Measurements from ENCODE around the gene KAZN. TPM values are rescaled to one million over a fixed set of nuclear protein-coding genes. Genes with fewer than 3 reads are reported as not detected.
A peak's percentile ranks its signal among the peaks of the same experiment; 100 is the strongest.

Gene KAZN
- total and polyA plus RNA-seq, 10 donors: 20.0 to 245 (median 144) TPM

DNA sequence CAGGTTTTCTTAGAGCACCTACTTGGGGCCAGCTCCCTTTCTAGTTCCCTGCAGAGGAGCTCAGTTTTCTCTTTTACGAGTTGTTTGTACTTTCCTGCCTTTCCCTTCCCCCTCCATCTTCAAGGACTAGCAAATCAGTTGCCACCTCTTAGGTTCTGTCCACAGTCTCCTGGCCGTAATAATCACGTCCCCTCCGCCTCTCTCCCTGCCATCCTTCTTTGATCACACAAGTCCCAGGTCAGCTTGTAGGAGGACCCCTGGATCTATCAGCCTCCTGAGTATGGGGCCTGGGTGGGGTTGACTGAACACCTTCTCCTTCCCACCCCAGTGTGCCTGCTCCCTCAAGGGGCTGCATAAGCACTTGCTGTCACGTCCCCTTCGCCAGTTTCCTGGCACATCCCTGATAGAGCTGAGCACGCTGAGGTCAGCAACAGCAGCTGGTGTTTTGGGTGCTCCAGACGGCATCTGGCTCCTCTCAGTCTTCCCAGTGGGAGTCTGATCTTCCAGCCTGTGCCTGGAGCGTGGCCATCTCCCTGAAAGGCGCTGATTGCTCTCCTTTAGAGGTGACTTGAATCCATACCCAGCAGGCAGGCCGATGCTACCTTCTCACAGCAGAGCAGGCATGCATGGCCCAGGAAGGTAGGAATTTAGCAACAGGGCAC lies 338.9 kb downstream of the KAZN start:
- intact Hi-C loops (cut with DNase I; ENCODE audit: low total_unique reads): no loop called here
- Histone ChIP-seq H3K27ac (peak overlapping the region in 6 of 8 donors; percentile 13 to 84 (median 60)), H3K4me3 (no peak overlapping the region), H3K27me3 (replicated peaks in 1 of 7) (no peaks in the 10 kb centered on the region), H3K9me3 (no peaks in the 10 kb centered on the region), H3K36me3 (no peaks in the 10 kb centered on the region), H3K4me1 (peaks cover 14 to 93% (median 65%) of the 10 kb centered on the region in 6 donors)
- no peak for DNase-seq
- WGBS, 5 donors: 62 to 75% (median 71%) methylated on average over 11 of the region's 11 CpGs
- TF ChIP-seq, protein P1, sequence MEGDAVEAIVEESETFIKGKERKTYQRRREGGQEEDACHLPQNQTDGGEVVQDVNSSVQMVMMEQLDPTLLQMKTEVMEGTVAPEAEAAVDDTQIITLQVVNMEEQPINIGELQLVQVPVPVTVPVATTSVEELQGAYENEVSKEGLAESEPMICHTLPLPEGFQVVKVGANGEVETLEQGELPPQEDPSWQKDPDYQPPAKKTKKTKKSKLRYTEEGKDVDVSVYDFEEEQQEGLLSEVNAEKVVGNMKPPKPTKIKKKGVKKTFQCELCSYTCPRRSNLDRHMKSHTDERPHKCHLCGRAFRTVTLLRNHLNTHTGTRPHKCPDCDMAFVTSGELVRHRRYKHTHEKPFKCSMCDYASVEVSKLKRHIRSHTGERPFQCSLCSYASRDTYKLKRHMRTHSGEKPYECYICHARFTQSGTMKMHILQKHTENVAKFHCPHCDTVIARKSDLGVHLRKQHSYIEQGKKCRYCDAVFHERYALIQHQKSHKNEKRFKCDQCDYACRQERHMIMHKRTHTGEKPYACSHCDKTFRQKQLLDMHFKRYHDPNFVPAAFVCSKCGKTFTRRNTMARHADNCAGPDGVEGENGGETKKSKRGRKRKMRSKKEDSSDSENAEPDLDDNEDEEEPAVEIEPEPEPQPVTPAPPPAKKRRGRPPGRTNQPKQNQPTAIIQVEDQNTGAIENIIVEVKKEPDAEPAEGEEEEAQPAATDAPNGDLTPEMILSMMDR (IDR thresholded peaks at IDR 0.05 in 8 of 11, conservative IDR thresholded peaks at IDR 0.05 in 3 of 11): no peak
- peak in 2 of 3 donors; percentile 25 to 45 for TF ChIP-seq POLR2AphosphoS5 (IDR thresholded peaks at IDR 0.05)
- TF ChIP-seq POLR2A (IDR thresholded peaks at IDR 0.05): no peak

DNA sequence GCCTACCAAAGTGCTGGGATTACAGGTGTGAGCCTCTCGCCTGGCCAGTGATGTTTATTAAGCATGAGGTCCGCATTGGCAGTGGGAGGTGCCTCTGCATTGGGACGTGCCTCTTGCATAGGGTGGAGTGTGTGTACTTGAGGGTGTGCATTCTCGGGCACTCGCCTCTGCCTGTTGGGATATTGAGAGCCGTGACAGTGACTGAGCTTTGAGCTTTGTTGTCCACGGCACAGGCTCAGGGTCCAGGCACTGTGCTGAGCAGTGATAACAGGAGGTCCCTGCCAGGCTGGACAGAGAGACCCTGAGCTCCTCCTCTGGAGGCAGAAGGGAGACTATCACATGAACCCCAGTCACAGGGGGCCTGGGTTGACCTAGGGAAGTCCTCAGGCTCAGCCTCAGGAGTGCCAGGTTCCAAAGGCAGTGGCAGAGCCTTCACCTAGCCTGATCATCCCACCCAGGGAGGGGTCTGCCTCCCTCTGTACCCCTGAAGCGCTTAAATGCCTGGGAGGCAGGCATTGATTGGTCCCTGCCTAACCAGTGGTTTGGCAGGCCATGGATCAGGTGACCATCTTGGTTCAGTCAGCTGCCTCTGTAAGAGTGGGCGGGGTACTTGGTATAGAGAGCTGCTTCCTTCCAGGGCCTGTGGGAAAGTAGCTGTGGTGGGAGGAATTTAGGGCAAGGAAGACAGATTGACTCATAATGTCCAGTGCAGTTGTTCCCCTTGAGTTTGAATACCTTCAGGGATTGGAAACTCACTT lies 341.2 kb downstream of the KAZN start:
- 70 to 82% (median 72%) methylated on average over 6 to 9 of the region's 9 CpGs for WGBS, 5 donors
- Histone ChIP-seq H3K4me1 (peaks cover 15 to 98% (median 76%) of the 10 kb centered on the region in 6 donors), H3K9me3 (no peaks in the 10 kb centered on the region), H3K27me3 (replicated peaks in 1 of 7) (no peaks in the 10 kb centered on the region), H3K36me3 (no peaks in the 10 kb centered on the region), H3K4me3 (no peak overlapping the region), H3K27ac (peak overlapping the region in 7 of 8 donors; percentile 35 to 89 (median 81))
- intact Hi-C loops (cut with DNase I; ENCODE audit: low total_unique reads): no loop called here
- TF ChIP-seq POLR2AphosphoS5 (IDR thresholded peaks at IDR 0.05) (peak in 2 of 3 donors; percentile 27 to 39), POLR2A (IDR thresholded peaks at IDR 0.05) (no peak)
- TF ChIP-seq, protein P1 (IDR thresholded peaks at IDR 0.05 in 8 of 11, conservative IDR thresholded peaks at IDR 0.05 in 3 of 11): no peak
- DNase-seq: no peak

DNA sequence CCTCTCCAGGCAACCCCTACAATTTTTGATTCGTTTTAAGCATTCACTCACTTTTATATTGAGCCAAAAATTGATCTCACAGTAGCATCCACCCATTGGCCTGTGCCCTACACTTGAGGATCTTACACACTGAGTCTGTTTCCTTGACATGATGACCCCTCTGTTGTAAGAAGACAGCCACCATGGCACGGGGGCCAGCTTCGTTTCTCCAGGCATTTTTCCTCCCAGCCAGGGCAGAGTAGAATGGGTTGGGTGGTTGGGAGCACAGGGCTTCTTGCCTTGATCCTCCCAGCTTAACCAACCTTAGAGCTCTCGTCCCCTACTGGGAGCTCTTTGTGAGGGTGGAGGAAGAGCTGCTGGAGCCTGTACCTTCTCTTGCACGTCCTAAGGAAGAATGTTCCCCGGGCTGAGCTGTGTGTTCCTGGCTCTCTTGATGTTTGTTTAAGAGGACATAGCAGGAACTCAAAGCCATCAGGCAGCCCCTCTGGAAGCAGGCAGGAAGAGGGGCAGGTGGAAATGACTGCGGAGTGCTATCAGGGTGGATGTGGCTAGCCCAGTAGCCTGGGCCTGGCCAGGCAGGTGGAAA lies 341.9 kb downstream of the KAZN start:
- DNase-seq: no peak
- Histone ChIP-seq H3K4me3 (no peak overlapping the region), H3K36me3 (no peaks in the 10 kb centered on the region), H3K4me1 (peaks cover 11 to 98% (median 77%) of the 10 kb centered on the region in 6 donors), H3K27ac (peak overlapping the region in 7 of 8 donors; percentile 3 to 89 (median 81)), H3K9me3 (no peaks in the 10 kb centered on the region), H3K27me3 (replicated peaks in 1 of 7) (no peaks in the 10 kb centered on the region)
- TF ChIP-seq, protein P1 (IDR thresholded peaks at IDR 0.05 in 8 of 11, conservative IDR thresholded peaks at IDR 0.05 in 3 of 11): no peak
- TF ChIP-seq POLR2AphosphoS5 (IDR thresholded peaks at IDR 0.05) (no peak), POLR2A (IDR thresholded peaks at IDR 0.05) (no peak)
- WGBS, 5 donors: 51 to 62% (median 62%) methylated on average over 6 to 7 of the region's 7 CpGs
- intact Hi-C loops (cut with DNase I; ENCODE audit: low total_unique reads): no loop called here

DNA sequence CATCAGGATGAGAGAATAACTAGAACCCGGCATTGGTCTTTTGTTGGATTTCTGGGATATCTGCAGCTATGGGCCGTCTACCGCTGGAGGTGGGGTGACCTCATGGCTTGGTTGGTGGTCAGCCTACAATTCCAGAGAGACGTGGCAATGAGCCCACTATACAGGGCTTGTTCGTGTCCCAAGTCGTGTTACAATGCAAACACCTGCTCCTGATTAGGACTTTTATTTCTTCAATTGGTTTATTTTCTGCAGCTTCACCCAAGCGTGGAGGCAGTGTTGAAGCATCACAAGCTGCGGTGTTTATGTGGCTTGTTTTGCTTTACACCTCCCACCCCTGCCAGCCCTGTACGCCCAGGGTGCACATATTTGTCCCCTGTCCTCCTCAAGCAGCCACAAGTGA lies 343.4 kb downstream of the KAZN start:
- WGBS, 5 donors: 53 to 72% (median 67%) methylated on average over 9 of the region's 9 CpGs
- intact Hi-C loops (cut with DNase I; ENCODE audit: low total_unique reads): no loop called here

More for the DNA sequence above, 343.4 kb downstream of the KAZN start:
- Histone ChIP-seq H3K4me1 (peaks cover 14 to 98% (median 76%) of the 10 kb centered on the region in 6 donors), H3K27me3 (replicated peaks in 1 of 7) (no peaks in the 10 kb centered on the region), H3K27ac (peak overlapping the region in 7 of 8 donors; percentile 19 to 89 (median 81)), H3K4me3 (no peak overlapping the region), H3K9me3 (no peaks in the 10 kb centered on the region), H3K36me3 (no peaks in the 10 kb centered on the region)
- TF ChIP-seq, protein P1 (IDR thresholded peaks at IDR 0.05 in 8 of 11, conservative IDR thresholded peaks at IDR 0.05 in 3 of 11): no peak
- no peak for DNase-seq
